Spinal cord (tissue), 10 donors: ENCODE data around the gene MYL9. TPM values are rescaled to one million over a fixed set of nuclear protein-coding genes. Genes with fewer than 3 reads are reported as not detected.

Experiments used
- DNase-seq, 6 donors: peaks; one replicate each; pipeline versions ENCODE4 v3.0.0 to v3.0.0-alpha.2; 2013 to 2015; ENCODE audit warnings: low spot score in 6 of 6, low read depth in 4 of 6
- H3K27ac ChIP-seq: one replicate; pipeline ENCODE4 v1.5.1; 2013; ENCODE audit warnings: low read depth, low read length, control low read depth
- H3K27me3 ChIP-seq: one replicate; pipeline ENCODE4 v1.6.1; 2013; ENCODE audit warnings: low read length; ENCODE audit not compliant: control insufficient read depth, insufficient read depth
- H3K36me3 ChIP-seq: one replicate; pipeline ENCODE4 v1.6.1; 2013; ENCODE audit warnings: low read length; ENCODE audit not compliant: control insufficient read depth, insufficient read depth
- H3K4me1 ChIP-seq: one replicate; pipeline ENCODE4 v1.6.1; 2013; ENCODE audit warnings: low read length; ENCODE audit not compliant: control insufficient read depth, insufficient read depth
- H3K4me3 ChIP-seq: one replicate; pipeline ENCODE4 v1.5.1; 2013; ENCODE audit warnings: low read depth, low read length, control low read depth
- H3K9me3 ChIP-seq: one replicate; pipeline ENCODE4 v1.6.1; 2013; ENCODE audit warnings: low read length; ENCODE audit not compliant: control insufficient read depth, insufficient read depth
- WGBS: methylation state at CpG from one replicate; pipeline ENCODE4 v1.1.5; 2013; ENCODE audit warnings: missing lambda C conversion rate; ENCODE audit not compliant: insufficient coverage; 5-methylcytosine and 5-hydroxymethylcytosine counted together
- long read RNA-seq, 4 donors: transcript quantifications; one replicate each; lab custom pipeline, GENCODE V29; 2026
- polyA plus RNA-seq, 2 donors: library from polyadenylated mRNA; unstranded; fragments of 120-200 nt; gene quantifications; one replicate each; pipeline ENCODE4 v1.2.1, GENCODE V29; 2013; ENCODE audit not compliant: insufficient read length in 2 of 2
- total RNA-seq, 2 donors: library from RNA; depleted of rRNA in 1 of 2; stranded (reverse); fragments of 120-200 nt in 1 of 2; fragments of >200 nt in 1 of 2; gene quantifications; one replicate each; pipeline versions ENCODE4 v1.2.3 to v1.2.4, GENCODE V29; 2013 to 2014
- donor health status: healthy.

The MYL9 gene
- total RNA-seq (10 to 100 TPM in 1 of 2 donors, 1 to 10 TPM in 1; 5.0 to 85.3 TPM), polyA plus RNA-seq (10 to 100 TPM; 25.5 to 40.7 TPM)
- long read RNA-seq, donor 1, transcript MYL9-201 (4 exons, 2,821 nt), result major isoform, 10 of 18 reads
- long read RNA-seq, donor 1, partial matches to known transcripts, result 7 of 18 reads
- long read RNA-seq, donor 1, other reads (novel, unspliced or antisense), result 0 of 18 reads
- long read RNA-seq, donor 2, partial matches to known transcripts, result 0 of 1 reads
- long read RNA-seq, donor 2, other reads (novel, unspliced or antisense), result 0 of 1 reads
- long read RNA-seq, donor 3, transcript MYL9-201 (4 exons, 2,821 nt), result major isoform, 8 of 9 reads
- long read RNA-seq, donor 3, partial matches to known transcripts, result 0 of 9 reads
- long read RNA-seq, donor 3, other reads (novel, unspliced or antisense), result 0 of 9 reads
- long read RNA-seq, donor 4, transcript MYL9-201 (4 exons, 2,821 nt), result major isoform, 87 of 204 reads
- long read RNA-seq, donor 4, partial matches to known transcripts, result 106 of 204 reads
- long read RNA-seq, donor 4, other reads (novel, unspliced or antisense), result 10 of 204 reads

GRCh38 chr20:36541227-36541767 is at the start of gene MYL9:
TSS of gene MYL9 (plus strand) at chr20:36541519. CDS start at chr20:36544885, 3,366 bp downstream.
- Histone ChIP-seq H3K27me3 (peaks cover 2% of the 10 kb centered on the region), H3K9me3 (no peaks in the 10 kb centered on the region), H3K4me3 (peak within 1 kb of the TSS; percentile 69), H3K27ac (peak within 1 kb of the TSS; percentile 61), H3K4me1 (peaks cover 30% of the 10 kb centered on the region), H3K36me3 (peaks cover 3% of the 10 kb centered on the region)
- peak in 1 of 6 donors; percentile 65 for DNase-seq
- 13% methylated on average over 39 of the region's 41 CpGs for WGBS

- no peak for DNase-seq
- Histone ChIP-seq H3K4me1 (peaks cover 28% of the 10 kb centered on the region), H3K36me3 (peaks cover 40% of the 10 kb centered on the region), H3K9me3 (no peaks in the 10 kb centered on the region), H3K27ac (no peak overlapping the region), H3K4me3 (no peak overlapping the region), H3K27me3 (no peaks in the 10 kb centered on the region)
- WGBS, result 68% methylated on average over 6 of the region's 8 CpGs
Observed at GRCh38 chr20:36491901-36492617, 49.3 kb upstream of the MYL9 start.

- no peak overlapping the region for H3K4me3 ChIP-seq
- H3K36me3 ChIP-seq, result peaks cover 49% of the 10 kb centered on the region
- no peaks in the 10 kb centered on the region for H3K9me3 ChIP-seq
- WGBS, result 75% methylated on average over 5 of the region's 10 CpGs
- DNase-seq, result no peak
- H3K27me3 ChIP-seq, result no peaks in the 10 kb centered on the region
- peaks cover 34% of the 10 kb centered on the region for H3K4me1 ChIP-seq
- H3K27ac ChIP-seq, result no peak overlapping the region
Observed at GRCh38 chr20:36493051-36493800, 48.1 kb upstream of the MYL9 start.

- H3K27ac ChIP-seq, result no peak overlapping the region
- H3K4me3 ChIP-seq, result no peak overlapping the region
- no peaks in the 10 kb centered on the region for H3K9me3 ChIP-seq
- H3K36me3 ChIP-seq, result peaks cover 55% of the 10 kb centered on the region
- WGBS, result 46% methylated on average over 6 of the region's 7 CpGs
- H3K4me1 ChIP-seq, result peaks cover 34% of the 10 kb centered on the region
- DNase-seq, result no peak
- H3K27me3 ChIP-seq, result no peaks in the 10 kb centered on the region
Observed at GRCh38 chr20:36493801-36494114, 47.6 kb upstream of the MYL9 start.

- DNase-seq, result no peak
- Histone ChIP-seq H3K27ac (no peak overlapping the region), H3K36me3 (peaks cover 76% of the 10 kb centered on the region), H3K27me3 (no peaks in the 10 kb centered on the region), H3K4me1 (peaks cover 27% of the 10 kb centered on the region), H3K9me3 (no peaks in the 10 kb centered on the region), H3K4me3 (no peak overlapping the region)
- 96% methylated on average over 30 of the region's 33 CpGs for WGBS
Observed at GRCh38 chr20:36496707-36497669, 44.3 kb upstream of the MYL9 start.

- no peaks in the 10 kb centered on the region for H3K27me3 ChIP-seq
- peak in 2 of 6 donors; percentile 46 to 56 for DNase-seq
- H3K4me3 ChIP-seq, result no peak overlapping the region
- H3K36me3 ChIP-seq, result peaks cover 76% of the 10 kb centered on the region
- no peaks in the 10 kb centered on the region for H3K9me3 ChIP-seq
- no peak overlapping the region for H3K27ac ChIP-seq
- 18% methylated on average over 4 of the region's 4 CpGs for WGBS
- H3K4me1 ChIP-seq, result peaks cover 22% of the 10 kb centered on the region
Observed at GRCh38 chr20:36497856-36498255, 43.5 kb upstream of the MYL9 start.

- no peak for DNase-seq
- H3K36me3 ChIP-seq, result peaks cover 77% of the 10 kb centered on the region
- no peaks in the 10 kb centered on the region for H3K9me3 ChIP-seq
- 82% methylated on average over 10 of the region's 14 CpGs for WGBS
- H3K4me3 ChIP-seq, result no peak overlapping the region
- H3K4me1 ChIP-seq, result peaks cover 15% of the 10 kb centered on the region
- H3K27me3 ChIP-seq, result no peaks in the 10 kb centered on the region
- no peak overlapping the region for H3K27ac ChIP-seq
Observed at GRCh38 chr20:36498386-36499179, 42.7 kb upstream of the MYL9 start.

- Histone ChIP-seq H3K36me3 (peaks cover 73% of the 10 kb centered on the region), H3K4me1 (peaks cover 11% of the 10 kb centered on the region), H3K27ac (no peak overlapping the region), H3K27me3 (no peaks in the 10 kb centered on the region), H3K9me3 (no peaks in the 10 kb centered on the region), H3K4me3 (no peak overlapping the region)
- no peak for DNase-seq
- 92% methylated on average over 18 of the region's 26 CpGs for WGBS
Observed at GRCh38 chr20:36499211-36499610, 42.1 kb upstream of the MYL9 start.
